OCI-LY1 (cell line): ENCODE results near the gene NFIA.

Experiments used
- CTCF ChIP-seq: fragments of 200-600 bp; sonication (generic), shearing (Covaris generic); IDR thresholded peaks from 2 replicates; pipeline ENCODE4 v1.5.1; 2017; ENCODE audit warnings: mild to moderate bottlenecking, antibody characterized with exemption, low read length, moderate library complexity, mixed read lengths
- EZH2 ChIP-seq: fragments of 200-600 bp; sonication (generic), shearing (Covaris generic); IDR thresholded peaks from 2 replicates; pipeline ENCODE4 v1.8.0; 2017; ENCODE audit warnings: borderline replicate concordance, mixed run types, mild to moderate bottlenecking, antibody characterized with exemption, low read length, moderate library complexity, mixed read lengths

- TF ChIP-seq CTCF (no peak), EZH2 (no peak)
Measured at GRCh38 chr1:61332196-61332753, 249.9 kb downstream of the NFIA start.
